IMR-90 (cell line): Measurements from ENCODE around the gene ZNF385D. TPM values are rescaled to one million over a fixed set of nuclear protein-coding genes. Genes with fewer than 3 reads are reported as not detected.

Source experiments
- ATAC-seq: fragments of 200-7000 bp; cut with Tn5 transposase; 2 replicates; pipeline ENCODE4 v1.9.1; 2020; ENCODE audit warnings: low read depth, mild to moderate bottlenecking, moderate library complexity
- BruUV-seq: library from RNA; stranded (reverse); fragments of 400-500 nt; replicated peaks from 2 replicates; lab custom pipeline; 2021; lab: Mats Ljungman, UMichigan
- CTCF ChIA-PET: fragments of 300-600 bp; formaldehyde crosslinking; extraction: SDS; loops from one replicate; lab custom pipeline; 2021; ENCODE audit warnings: antibody characterized with exemption; lab: Yijun Ruan, JAX
- POLR2A ChIA-PET: fragments of 300-600 bp; sonication (Branson Sonifier 250); formaldehyde crosslinking; loops from one replicate; lab custom pipeline; 2022; ENCODE audit warnings: antibody characterized with exemption; ENCODE audit not compliant: unreplicated experiment; lab: Charles Lee
- DNase-seq: peaks from one replicate; pipeline ENCODE4 v3.0.0; 2013
- H2AFZ ChIP-seq: replicated peaks from 2 replicates; pipeline ENCODE3; 2013; ENCODE audit warnings: low read length, mild to moderate bottlenecking; ENCODE audit not compliant: poor library complexity
- H2AK5ac ChIP-seq: 2 replicates; pipeline ENCODE4 v1.6.1; 2013; ENCODE audit warnings: low read depth, low read length, inconsistent platforms
- H2AK9ac ChIP-seq: replicated peaks from 2 replicates; pipeline ENCODE3; 2013; ENCODE audit warnings: mild to moderate bottlenecking, low read depth, low read length, moderate library complexity; ENCODE audit not compliant: poor library complexity
- H2BK120ac ChIP-seq: 2 replicates; pipeline ENCODE4 v1.6.1; 2013; ENCODE audit warnings: low read depth, low read length, inconsistent platforms
- H2BK15ac ChIP-seq: 3 replicates; pipeline ENCODE4 v1.6.1; 2013; ENCODE audit warnings: low read depth, low read length, inconsistent platforms
- H2BK20ac ChIP-seq: 2 replicates; pipeline ENCODE4 v1.6.1; 2013; ENCODE audit warnings: low read depth, mild to moderate bottlenecking, inconsistent platforms, low read length, moderate library complexity
- H2BK5ac ChIP-seq: 2 replicates; pipeline ENCODE4 v1.6.1; 2013; ENCODE audit warnings: mild to moderate bottlenecking, low read depth, low read length, inconsistent platforms; ENCODE audit not compliant: poor library complexity, severe bottlenecking
- H3K14ac ChIP-seq: replicated peaks from 2 replicates; pipeline ENCODE4 v1.6.1; 2013; ENCODE audit warnings: low read depth, low read length, inconsistent platforms
- H3K18ac ChIP-seq: 2 replicates; pipeline ENCODE4 v1.6.1; 2013; ENCODE audit warnings: low read depth, low read length, control low read depth
- H3K23ac ChIP-seq: 2 replicates; pipeline ENCODE4 v1.6.1; 2013; ENCODE audit warnings: low read depth, low read length, inconsistent platforms
- H3K27ac ChIP-seq: 2 replicates; pipeline ENCODE4 v1.5.1; 2013; ENCODE audit warnings: mild to moderate bottlenecking, control low read depth, low read length; ENCODE audit not compliant: insufficient read depth
- H3K27me3 ChIP-seq: 2 replicates; pipeline ENCODE4 v1.6.1; 2013; ENCODE audit warnings: low read length; ENCODE audit not compliant: control insufficient read depth, insufficient read depth
- H3K36me3 ChIP-seq: 2 replicates; pipeline ENCODE4 v1.6.1; 2013; ENCODE audit warnings: low read length, mixed read lengths; ENCODE audit not compliant: control insufficient read depth, insufficient read depth
- H3K4ac ChIP-seq: 2 replicates; pipeline ENCODE4 v1.6.1; 2013; ENCODE audit warnings: low read depth, low read length, inconsistent platforms
- H3K4me1 ChIP-seq: 2 replicates; pipeline ENCODE4 v1.6.1; 2013; ENCODE audit warnings: low read length, mixed read lengths; ENCODE audit not compliant: control insufficient read depth, insufficient read depth
- H3K4me2 ChIP-seq: 2 replicates; pipeline ENCODE4 v1.6.1; 2013; ENCODE audit warnings: low read depth, mild to moderate bottlenecking, control low read depth, low read length, moderate library complexity
- H3K4me3 ChIP-seq: 2 replicates; pipeline ENCODE4 v1.5.1; 2013; ENCODE audit warnings: low read depth, mild to moderate bottlenecking, control low read depth, low read length, moderate library complexity; ENCODE audit not compliant: insufficient read depth
- H3K56ac ChIP-seq: 2 replicates; pipeline ENCODE4 v1.6.1; 2013; ENCODE audit warnings: low read length, inconsistent platforms; ENCODE audit not compliant: insufficient read depth; ENCODE audit errors: extremely low read depth
- H3K79me1 ChIP-seq, 2 experiments: 2 replicates each; pipeline ENCODE4 v1.6.1; 2013; ENCODE audit warnings: low read length in 2 of 2, inconsistent platforms in 1 of 2, low read depth in 1 of 2
- H3K9ac ChIP-seq: 2 replicates; pipeline ENCODE4 v1.6.1; 2013; ENCODE audit warnings: low read depth, low read length, control low read depth
- H3K9me1 ChIP-seq: 2 replicates; pipeline ENCODE4 v1.6.1; 2013; ENCODE audit warnings: low read length, inconsistent platforms; ENCODE audit not compliant: insufficient read depth
- H3K9me3 ChIP-seq: 2 replicates; pipeline ENCODE4 v1.6.1; 2013; ENCODE audit warnings: low read length; ENCODE audit not compliant: control insufficient read depth, insufficient read depth
- H4K20me1 ChIP-seq: 2 replicates; pipeline ENCODE4 v1.6.1; 2013; ENCODE audit warnings: low read length, inconsistent platforms; ENCODE audit not compliant: insufficient read depth
- H4K5ac ChIP-seq: 2 replicates; pipeline ENCODE4 v1.6.1; 2013; ENCODE audit warnings: mild to moderate bottlenecking, low read depth, low read length, control low read depth
- H4K8ac ChIP-seq, 2 experiments: 2 replicates each; pipeline ENCODE4 v1.6.1; 2013; ENCODE audit warnings: low read depth in 2 of 2, low read length in 2 of 2, control low read depth in 1 of 2, inconsistent platforms in 1 of 2
- H4K91ac ChIP-seq: 2 replicates; pipeline ENCODE4 v1.6.1; 2013; ENCODE audit warnings: low read depth, low read length, inconsistent platforms; ENCODE audit not compliant: insufficient read depth
- MAZ ChIP-seq: IDR thresholded peaks from 2 replicates; pipeline ENCODE4 v1.6.1; 2012; ENCODE audit warnings: low read depth, mild to moderate bottlenecking, low read length, improper control_type of control experiment, moderate library complexity, borderline replicate concordance
- NFE2L2 ChIP-seq: fragments of 150-350 bp; IDR thresholded peaks from 2 replicates; pipeline ENCODE4 v1.6.1; 2016; ENCODE audit warnings: low read depth, mild to moderate bottlenecking, low read length
- POLR2A ChIP-seq: IDR thresholded peaks from 2 replicates; pipeline ENCODE4 v1.6.1; 2012; ENCODE audit warnings: mild to moderate bottlenecking, low read depth, low read length
- WGBS, 2 experiments: methylation state at CpG; one replicate each; pipeline versions ENCODE4 v1.1.5 to v1.1.7; 2013; ENCODE audit warnings: missing lambda C conversion rate in 2 of 2; ENCODE audit not compliant: insufficient read length in 1 of 2; ENCODE audit errors: extremely low coverage in 2 of 2; 5-methylcytosine and 5-hydroxymethylcytosine counted together
- dilution Hi-C: fragments of 300-500 bp; cut with HindIII; formaldehyde crosslinking; loops from one replicate; pipeline ENCODE4 v1.14.3; 2018; ENCODE audit warnings: low sequenced_read_pairs; ENCODE audit not compliant: unreplicated experiment
- in situ Hi-C: fragments of 300-500 bp; cut with MboI; formaldehyde crosslinking; loops from 3 replicates; pipeline ENCODE4 v1.14.3; 2019; ENCODE audit warnings: low sequenced_read_pairs, inconsistent platforms, mixed read lengths
- intact Hi-C: fragments of 100-400 bp; cut with micrococcal nuclease; formaldehyde crosslinking; loops from 2 replicates; pipeline ENCODE4 v1.10.0; 2022
- polyA plus RNA-seq, 3 experiments: library from polyadenylated mRNA; depleted of rRNA; stranded (reverse); fragments of >200 nt; gene quantifications; 2 replicates each; pipeline ENCODE4 v1.2.3, GENCODE V29; 2012; ENCODE audit warnings: low replicate concordance in 1 of 3
- total RNA-seq: library from RNA; depleted of rRNA; stranded (reverse); fragments of >200 nt; gene quantifications from 2 replicates; pipeline ENCODE4 v1.2.3, GENCODE V29; 2012

ZNF385D gene
- total and polyA plus RNA-seq, 2 of the 4 experiments (the other 2 are of a cell fraction) = 0.18 to 2.4 TPM

- H2AK9ac ChIP-seq = no peak overlapping the region
- WGBS, 2 experiments = no CpG with 5 or more reads among the region's 6 CpGs
- no peaks in the 10 kb centered on the region for H3K4me1 ChIP-seq
- no peak overlapping the region for H3K23ac ChIP-seq
- ATAC-seq (no peak), DNase-seq (peak; percentile 27)
- H2AK5ac ChIP-seq = no peak overlapping the region
- no peak overlapping the region for H3K14ac ChIP-seq
- dilution Hi-C loops = no loop called here
- no TSS peak for BruUV-seq
- H3K4ac ChIP-seq = no peak overlapping the region
- intact Hi-C loops = no loop called here
- H3K9ac ChIP-seq = no peak overlapping the region
- H3K79me1 ChIP-seq = no peaks in the 10 kb centered on the region
- H4K8ac ChIP-seq = no peak overlapping the region
- no peak overlapping the region for H3K4me2 ChIP-seq
- H3K56ac ChIP-seq = no peak overlapping the region
- in situ Hi-C loops = no loop called here
- H3K27me3 ChIP-seq = no peaks in the 10 kb centered on the region; the same call in none of the 2 replicates
- no peak overlapping the region for H2BK120ac ChIP-seq
- ChIA-PET CTCF (no interaction called here), POLR2A (no interaction called here)
- H2BK20ac ChIP-seq = no peak overlapping the region
- no peak overlapping the region for H3K27ac ChIP-seq
- no peak for TF ChIP-seq MAZ
- no peak for TF ChIP-seq POLR2A
- TF ChIP-seq NFE2L2 = 0 out of 2 replicates have a peak, but pooled peaks have one; percentile 42
- no peaks in the 10 kb centered on the region for H3K36me3 ChIP-seq
- H2BK15ac ChIP-seq = no peak overlapping the region
- H3K9me3 ChIP-seq = no peaks in the 10 kb centered on the region
- no peak overlapping the region for H2BK5ac ChIP-seq
- no peak overlapping the region for H4K91ac ChIP-seq
- no peak overlapping the region for H3K4me3 ChIP-seq
- H2AFZ ChIP-seq = no peak overlapping the region
- H4K20me1 ChIP-seq = no peaks in the 10 kb centered on the region
- H3K9me1 ChIP-seq = no peaks in the 10 kb centered on the region
- no peak overlapping the region for H3K18ac ChIP-seq
- no peak overlapping the region for H4K5ac ChIP-seq
Measured at GRCh38 chr3:21745966-21746365, 5.0 kb downstream of the ZNF385D start.
